K562 (cell line): Measurements from ENCODE around the gene APOBEC3G. TPM values are rescaled to one million over a fixed set of nuclear protein-coding genes. Genes with fewer than 3 reads are reported as not detected.

Experiments used
- ATF1 ChIP-seq, 2 experiments: fragments of 450-650 bp in 1 of 2; IDR thresholded peaks; 2 replicates each; pipeline ENCODE4 v1.6.1; 2016; ENCODE audit warnings: missing compliant biosample characterization in 1 of 2, missing genetic modification characterization in 1 of 2
- COPS2 ChIP-seq: fragments of 450-650 bp; conservative IDR thresholded peaks from 2 replicates; pipeline ENCODE4 v1.6.1; 2016; ENCODE audit warnings: mild to moderate bottlenecking, moderate library complexity
- CTCF ChIP-seq, 3 experiments: IDR thresholded peaks in 2 of 3; conservative IDR thresholded peaks in 1 of 3; 2 replicates each; pipeline ENCODE4 v1.5.1; 2011 to 2012; ENCODE audit warnings: low read length in 3 of 3, mild to moderate bottlenecking in 3 of 3, control low read depth in 2 of 3, improper control_type of control experiment in 1 of 3, inconsistent platforms in 1 of 3, low read depth in 1 of 3, mixed read lengths in 1 of 3, moderate library complexity in 1 of 3; ENCODE audit not compliant: insufficient read depth in 2 of 3
- ERF ChIP-seq: fragments of 450-650 bp; formaldehyde crosslinking; IDR thresholded peaks from 2 replicates; pipeline ENCODE4 v1.4.0; 2020; ENCODE audit warnings: mild to moderate bottlenecking, mixed read lengths
- ETS1 ChIP-seq: conservative IDR thresholded peaks from 2 replicates; pipeline ENCODE4 v1.6.1; 2011; ENCODE audit warnings: low read depth, mild to moderate bottlenecking, low read length; ENCODE audit not compliant: control insufficient read depth
- FOS ChIP-seq: IDR thresholded peaks from 3 replicates; pipeline ENCODE4 v1.6.1; 2011; ENCODE audit not compliant: insufficient read length; ENCODE audit errors: extremely low read depth
- FOXJ3 ChIP-seq: sonication (generic); formaldehyde crosslinking; IDR thresholded peaks from 2 replicates; pipeline ENCODE4 v1.4.0; 2020; ENCODE audit warnings: mild to moderate bottlenecking, missing genetic modification reagents
- GMEB1 ChIP-seq: fragments of 250-450 bp; sonication (Bioruptor Pico); IDR thresholded peaks from 2 replicates; pipeline ENCODE4 v1.4.0; 2020; ENCODE audit warnings: mild to moderate bottlenecking
- ID3 ChIP-seq, 2 experiments: fragments of 250-450 bp in 1 of 2; fragments of 450-650 bp in 1 of 2; sonication (Bioruptor Pico) in 1 of 2; IDR thresholded peaks; 2 replicates each; pipeline versions ENCODE4 v1.6.1 to v1.8.0; 2016 to 2021; ENCODE audit warnings: mild to moderate bottlenecking in 2 of 2, moderate library complexity in 2 of 2, missing compliant biosample characterization in 1 of 2, missing genetic modification characterization in 1 of 2
- KAT2B ChIP-seq: IDR thresholded peaks from one replicate; pipeline ENCODE4 v1.6.1; 2012; ENCODE audit warnings: low read depth, mild to moderate bottlenecking, control low read depth, inconsistent platforms, low read length, moderate library complexity
- NFYB ChIP-seq: IDR thresholded peaks from 2 replicates; pipeline ENCODE4 v1.6.1; 2011; ENCODE audit warnings: mild to moderate bottlenecking, moderate library complexity; ENCODE audit not compliant: insufficient read length; ENCODE audit errors: extremely low read depth
- NKRF ChIP-seq: fragments of 450-650 bp; IDR thresholded peaks from 2 replicates; pipeline ENCODE4 v1.6.1; 2016; ENCODE audit warnings: borderline replicate concordance
- RBM15 ChIP-seq: fragments of 200-400 bp; formaldehyde crosslinking; IDR thresholded peaks from 2 replicates; pipeline ENCODE4 v1.6.1; 2018; ENCODE audit warnings: mild to moderate bottlenecking, low read length, moderate library complexity; ENCODE audit not compliant: insufficient read depth
- RFX5 ChIP-seq: IDR thresholded peaks from 2 replicates; pipeline ENCODE4 v1.6.1; 2011; ENCODE audit warnings: low read depth, mild to moderate bottlenecking, improper control_type of control experiment, low read length
- RUNX1 ChIP-seq: sonication (generic); IDR thresholded peaks from 2 replicates; pipeline ENCODE4 v1.6.1; 2016; ENCODE audit warnings: antibody characterized with exemption, low read depth
- TCF7 ChIP-seq: sonication (generic); IDR thresholded peaks from 2 replicates; pipeline ENCODE4 v1.6.1; 2016; ENCODE audit warnings: antibody characterized with exemption, borderline replicate concordance
- TEAD4 ChIP-seq, 2 experiments: sonication (generic) in 1 of 2; formaldehyde crosslinking in 1 of 2; IDR thresholded peaks; 2 replicates each; pipeline versions ENCODE4 v1.6.1 to v1.8.0; 2012 to 2022; ENCODE audit warnings: borderline replicate concordance in 1 of 2, inconsistent platforms in 1 of 2, low read length in 1 of 2, mild to moderate bottlenecking in 1 of 2, missing genetic modification reagents in 1 of 2
- U2AF1 ChIP-seq: fragments of 200-400 bp; formaldehyde crosslinking; optimal IDR thresholded peaks from 2 replicates; pipeline ENCODE3; 2017; ENCODE audit warnings: mild to moderate bottlenecking, low read depth, low read length, moderate library complexity
- ZBTB1 ChIP-seq: sonication (generic); formaldehyde crosslinking; IDR thresholded peaks from 2 replicates; pipeline ENCODE4 v1.8.1; 2023; ENCODE audit warnings: missing genetic modification reagents, low read depth, mild to moderate bottlenecking, borderline replicate concordance
- ZFP36 ChIP-seq: fragments of 150-350 bp; IDR thresholded peaks from 2 replicates; pipeline ENCODE4 v1.6.1; 2018; ENCODE audit warnings: low read length, low read depth; ENCODE audit not compliant: partially characterized antibody
- ZNF589 ChIP-seq: fragments of 200-800 bp; sonication (Bioruptor generic); IDR thresholded peaks from 2 replicates; pipeline ENCODE4 v1.6.1; 2016; ENCODE audit warnings: low read depth, missing genetic modification characterization, missing compliant biosample characterization
- polyA plus RNA-seq, 8 experiments: library from polyadenylated mRNA; depleted of rRNA in 4 of 8; stranded (reverse) in 5 of 8; unstranded in 3 of 8; fragments of >200 nt; fragmentation: Nextera tagmentation in 2 of 8; fragmentation: Illumina TruSeq in 1 of 8; extraction: Ambion mirVana in 2 of 8; extraction: Trizol in 1 of 8; gene quantifications; 2 replicates each; pipeline versions ENCODE4 v1.2.1 to v1.2.3, GENCODE V29; 2011 to 2014; ENCODE audit warnings: inconsistent platforms in 1 of 8, missing spikeins in 1 of 8
- total RNA-seq, 7 experiments: library from RNA; depleted of rRNA in 6 of 7; stranded (reverse); fragments of >200 nt in 6 of 7; fragmentation: Illumina TruSeq in 2 of 7; extraction: Trizol in 2 of 7; gene quantifications; 2 replicates each; pipeline versions ENCODE4 v1.2.1 to v1.2.3, GENCODE V29; 2011 to 2021; ENCODE audit warnings: low replicate concordance in 1 of 7

APOBEC3G gene
- total and polyA plus RNA-seq, 9 of the 15 experiments (the other 6 are each of a cell fraction or from before 2014, with no cell fraction given), result 5.2 to 20.8 (median 11.4) TPM

- TF ChIP-seq ZNF589 (peak; percentile 84; the same call in 1 of the 2 replicates), FOXJ3 (CRISPR knock-in tag) (no peak), ATF1 (CRISPR knock-in tag; IDR thresholded peaks at IDR 0.05) (no peak), ATF1 (tag; IDR thresholded peaks at IDR 0.05) (peak; percentile 49; the same call in 1 of the 2 replicates), RBM15 (no peak), COPS2 (no peak), NFYB (no peak), CTCF (IDR thresholded peaks at IDR 0.05 in 2 of 3, conservative IDR thresholded peaks at IDR 0.05 in 1 of 3; ENCODE audit: insufficient read depth in 2 of 3, low read depth in 1 of 3, low read length in 3 of 3) (no peak), NKRF (no peak), TCF7 (no peak), ZBTB1 (CRISPR knock-in tag) (no peak), ID3 (CRISPR knock-in tag; IDR thresholded peaks at IDR 0.05) (peak; percentile 70; the same call in 1 of the 2 replicates), ID3 (tag; IDR thresholded peaks at IDR 0.05) (peak; percentile 98), ETS1 (no peak), RFX5 (no peak), GMEB1 (peak; percentile 62), FOS (no peak), KAT2B (no peak), RUNX1 (no peak), ERF (CRISPR knock-in tag) (no peak), TEAD4 (IDR thresholded peaks at IDR 0.05; ENCODE audit: low read length) (no peak), TEAD4 (CRISPR knock-in tag; IDR thresholded peaks at IDR 0.05; ENCODE audit: borderline replicate concordance) (no peak), ZFP36 (no peak), U2AF1 (no peak)
Observed at GRCh38 chr22:39108487-39108886, 31.4 kb downstream of the APOBEC3G start (continued).
